ENCODE data around the gene NCKAP5.

NCKAP5 gene

GRCh38 chr2:132732694-132733093 lies 835.6 kb downstream of the NCKAP5 start:
- ChIA-PET POLR2A (no interaction called here), CTCF (no interaction called here)
- H3K4me3 ChIP-seq (ENCODE audit: low read depth, low read length), result no peak overlapping the region
- no peak for DNase-seq (ENCODE audit: low read depth, low spot score)
- no peak for TF ChIP-seq CTCF (IDR thresholded peaks at IDR 0.05; ENCODE audit: insufficient read depth, low read length, missing control alignments)

GRCh38 chr2:132731441-132731840 lies 836.8 kb downstream of the NCKAP5 start:
- no peak overlapping the region for H3K4me3 ChIP-seq (ENCODE audit: low read depth, low read length)
- no peak for DNase-seq (ENCODE audit: low read depth, low spot score)
- ChIA-PET CTCF (no interaction called here), POLR2A (no interaction called here)
- no peak for TF ChIP-seq CTCF (IDR thresholded peaks at IDR 0.05; ENCODE audit: insufficient read depth, low read length, missing control alignments)

GRCh38 chr2:132730611-132731010 lies 837.7 kb downstream of the NCKAP5 start:
- CTCF ChIA-PET, result no interaction called here
- no peak overlapping the region for H3K4me3 ChIP-seq (ENCODE audit: low read depth, low read length)
- no peak for DNase-seq (ENCODE audit: low read depth, low spot score)
- POLR2A ChIA-PET, result no interaction called here
- TF ChIP-seq CTCF (IDR thresholded peaks at IDR 0.05; ENCODE audit: insufficient read depth, low read length, missing control alignments), result no peak

GRCh38 chr2:132729522-132729921 lies 838.7 kb downstream of the NCKAP5 start:
- ChIA-PET CTCF (no interaction called here), POLR2A (no interaction called here)
- H3K4me3 ChIP-seq (ENCODE audit: low read depth, low read length), result no peak overlapping the region
- no peak for TF ChIP-seq CTCF (IDR thresholded peaks at IDR 0.05; ENCODE audit: insufficient read depth, low read length, missing control alignments)
- DNase-seq (ENCODE audit: low read depth, low spot score), result no peak

- no peak for DNase-seq (ENCODE audit: low read depth, low spot score)
- CTCF ChIA-PET, result no interaction called here
- POLR2A ChIA-PET, result no interaction called here
- no peak for TF ChIP-seq CTCF (IDR thresholded peaks at IDR 0.05; ENCODE audit: insufficient read depth, low read length, missing control alignments)
- H3K4me3 ChIP-seq (ENCODE audit: low read depth, low read length), result no peak overlapping the region
Measured at GRCh38 chr2:132726155-132726554, 842.1 kb downstream of the NCKAP5 start.

- no peak overlapping the region for H3K4me3 ChIP-seq (ENCODE audit: low read depth, low read length)
- DNase-seq (ENCODE audit: low read depth, low spot score), result no peak
- ChIA-PET POLR2A (no interaction called here), CTCF (no interaction called here)
- no peak for TF ChIP-seq CTCF (IDR thresholded peaks at IDR 0.05; ENCODE audit: insufficient read depth, low read length, missing control alignments)
Measured at GRCh38 chr2:132725748-132726147, 842.5 kb downstream of the NCKAP5 start.

All from AG04449 (cell line).